ENCODE measurements around the gene CD300C.

CD300C gene

GRCh38 chr17:74543891-74544760, 1.8 kb downstream of the CD300C start (continued):
- TF ChIP-seq ZXDB (tag by site-specific recombination; IDR thresholded peaks at IDR 0.05): no peak
- TF ChIP-seq ZNF10 (tag by site-specific recombination; IDR thresholded peaks at IDR 0.05): no peak
- TF ChIP-seq ZNF292 (tag by site-specific recombination; IDR thresholded peaks at IDR 0.05; ENCODE audit: borderline replicate concordance, low read depth): no peak

- no peak for TF ChIP-seq ZNF621 (tag by site-specific recombination; IDR thresholded peaks at IDR 0.05)
- TF ChIP-seq ZNF560 (tag by site-specific recombination; IDR thresholded peaks at IDR 0.05; ENCODE audit: borderline replicate concordance): no peak
- TF ChIP-seq ZNF112 (tag by site-specific recombination; IDR thresholded peaks at IDR 0.05): no peak
- no peak for TF ChIP-seq ZNF266 (tag by site-specific recombination; IDR thresholded peaks at IDR 0.05; ENCODE audit: low read depth)
- TF ChIP-seq ZNF132 (tag by site-specific recombination; IDR thresholded peaks at IDR 0.05; ENCODE audit: borderline replicate concordance): no peak
- no peak for TF ChIP-seq ATF2 (tag by site-specific recombination; IDR thresholded peaks at IDR 0.05; ENCODE audit: low read depth)
- no peak for TF ChIP-seq ZNF677 (tag by site-specific recombination; IDR thresholded peaks at IDR 0.05)
- TF ChIP-seq GLIS1 (tag by site-specific recombination; IDR thresholded peaks at IDR 0.05): no peak
- no peak for TF ChIP-seq ZNF596 (tag by site-specific recombination; IDR thresholded peaks at IDR 0.05)
- TF ChIP-seq ZXDB (tag by site-specific recombination; IDR thresholded peaks at IDR 0.05): no peak
- TF ChIP-seq ZNF707 (tag by site-specific recombination; IDR thresholded peaks at IDR 0.05): no peak
- no peak for TF ChIP-seq ZNF366 (tag by site-specific recombination; conservative IDR thresholded peaks at IDR 0.05)
- TF ChIP-seq ZNF302 (tag by site-specific recombination; IDR thresholded peaks at IDR 0.05; ENCODE audit: low read depth): no peak
- TF ChIP-seq GFI1B (tag by site-specific recombination; IDR thresholded peaks at IDR 0.05): no peak
- no peak for TF ChIP-seq ZNF121 (tag by site-specific recombination; IDR thresholded peaks at IDR 0.05)
- TF ChIP-seq OVOL3 (tag by site-specific recombination; IDR thresholded peaks at IDR 0.05): no peak
- TF ChIP-seq ZNF2 (tag by site-specific recombination; IDR thresholded peaks at IDR 0.05): no peak
- no peak for TF ChIP-seq ZBTB48 (tag by site-specific recombination; IDR thresholded peaks at IDR 0.05)
- CTCF ChIA-PET: interaction anchor here (0.7 kb wide), 1 partner anchor 25 kb away, joined by 3 read pairs; no protein-coding TSS in a partner anchor
Observed at GRCh38 chr17:74543406-74543805, 2.5 kb downstream of the CD300C start.

GRCh38 chr17:74542727-74543383, 3.1 kb downstream of the CD300C start:
- no peak overlapping the region for H3K4me3 ChIP-seq (ENCODE audit: low read depth, low read length)
- no peaks in the 10 kb centered on the region for H3K36me3 ChIP-seq (ENCODE audit: control insufficient read depth in 2 of 2, insufficient read depth in 1 of 2, low read length in 2 of 2)
- H3K4me1 ChIP-seq (ENCODE audit: control insufficient read depth, insufficient read depth, low read length): no peaks in the 10 kb centered on the region
- no peak overlapping the region for H3K27ac ChIP-seq (ENCODE audit: extremely low read depth, low read depth, low read length)
- no peaks in the 10 kb centered on the region for H3K9me3 ChIP-seq (ENCODE audit: control insufficient read depth, insufficient read depth, low read depth, low read length)
- POLR2A ChIA-PET: no interaction called here
- CTCF ChIA-PET: interaction anchor here (1.2 kb wide), 1 partner anchor 23 kb away, joined by 3 read pairs; no protein-coding TSS in a partner anchor
- no peak for TF ChIP-seq ZNF114 (tag by site-specific recombination; IDR thresholded peaks at IDR 0.05)
- no peak for TF ChIP-seq PRDM6 (tag by site-specific recombination; IDR thresholded peaks at IDR 0.05)
- no peak for TF ChIP-seq ZFP41 (tag by site-specific recombination; IDR thresholded peaks at IDR 0.05; ENCODE audit: borderline replicate concordance)
- no peak for TF ChIP-seq KLF1 (tag by site-specific recombination; IDR thresholded peaks at IDR 0.05)
- no peak for TF ChIP-seq ZNF19 (tag by site-specific recombination; IDR thresholded peaks at IDR 0.05; ENCODE audit: low read depth)
- TF ChIP-seq REST (tag by site-specific recombination; IDR thresholded peaks at IDR 0.05): no peak
- no peak for TF ChIP-seq ZNF658 (tag by site-specific recombination; IDR thresholded peaks at IDR 0.05)

More at GRCh38 chr17:74543406-74543805, 2.5 kb downstream of the CD300C start:
- Histone ChIP-seq H3K4me1 (ENCODE audit: control insufficient read depth, insufficient read depth, low read length) (no peaks in the 10 kb centered on the region), H3K27ac (ENCODE audit: extremely low read depth, low read depth, low read length) (no peak overlapping the region), H3K36me3 (ENCODE audit: control insufficient read depth in 2 of 2, insufficient read depth in 1 of 2, low read length in 2 of 2) (no peaks in the 10 kb centered on the region), H3K9me3 (ENCODE audit: control insufficient read depth, insufficient read depth, low read depth, low read length) (no peaks in the 10 kb centered on the region), H3K4me3 (ENCODE audit: low read depth, low read length) (no peak overlapping the region)
- POLR2A ChIA-PET: no interaction called here
